ENCODE data around the gene ARL16.
A peak's percentile ranks its signal among the peaks of the same experiment; 100 is the strongest.

ARL16 gene

GRCh38 chr17:81655378-81656117 lies 28.0 kb downstream of the ARL16 start:
- in situ Hi-C loops (cut with HindIII; ENCODE audit: low pct_ligation_motif_present, low pct_unique_long_range_greater_than_20kb, low sequenced_read_pairs), result no loop called here
- no peak for DNase-seq

- in situ Hi-C loops (cut with HindIII; ENCODE audit: low pct_ligation_motif_present, low pct_unique_long_range_greater_than_20kb, low sequenced_read_pairs), result no loop called here
- DNase-seq, result no peak
Measured at GRCh38 chr17:81652906-81653771, 30.5 kb downstream of the ARL16 start.

GRCh38 chr17:81651692-81652091 lies 31.9 kb downstream of the ARL16 start:
- in situ Hi-C loops (cut with HindIII; ENCODE audit: low pct_ligation_motif_present, low pct_unique_long_range_greater_than_20kb, low sequenced_read_pairs), result no loop called here
- peak; percentile 96 for DNase-seq

- no peak for DNase-seq
- in situ Hi-C loops (cut with HindIII; ENCODE audit: low pct_ligation_motif_present, low pct_unique_long_range_greater_than_20kb, low sequenced_read_pairs), result no loop called here
Measured at GRCh38 chr17:81650951-81651350, 32.6 kb downstream of the ARL16 start.

- in situ Hi-C loops (cut with HindIII; ENCODE audit: low pct_ligation_motif_present, low pct_unique_long_range_greater_than_20kb, low sequenced_read_pairs), result no loop called here
Measured at GRCh38 chr17:81648707-81649085, 34.9 kb downstream of the ARL16 start.

GRCh38 chr17:81648013-81648706 lies 35.4 kb downstream of the ARL16 start:
- in situ Hi-C loops (cut with HindIII; ENCODE audit: low pct_ligation_motif_present, low pct_unique_long_range_greater_than_20kb, low sequenced_read_pairs), result no loop called here
- DNase-seq, result no peak

More at GRCh38 chr17:81648707-81649085, 34.9 kb downstream of the ARL16 start:
- DNase-seq, result no peak

GRCh38 chr17:81647640-81648012 lies 36.0 kb downstream of the ARL16 start:
- no peak for DNase-seq
- in situ Hi-C loops (cut with HindIII; ENCODE audit: low pct_ligation_motif_present, low pct_unique_long_range_greater_than_20kb, low sequenced_read_pairs), result no loop called here

GRCh38 chr17:81646869-81647600 lies 36.6 kb downstream of the ARL16 start:
- no peak for DNase-seq
- in situ Hi-C loops (cut with HindIII; ENCODE audit: low pct_ligation_motif_present, low pct_unique_long_range_greater_than_20kb, low sequenced_read_pairs), result no loop called here

GRCh38 chr17:81644976-81645952 lies 38.3 kb downstream of the ARL16 start:
- DNase-seq, result no peak
- in situ Hi-C loops (cut with HindIII; ENCODE audit: low pct_ligation_motif_present, low pct_unique_long_range_greater_than_20kb, low sequenced_read_pairs), result no loop called here

- no peak for DNase-seq
- in situ Hi-C loops (cut with HindIII; ENCODE audit: low pct_ligation_motif_present, low pct_unique_long_range_greater_than_20kb, low sequenced_read_pairs), result no loop called here
Measured at GRCh38 chr17:81644496-81644895, 39.1 kb downstream of the ARL16 start.

- DNase-seq, result peak; percentile 63
- in situ Hi-C loops (cut with HindIII; ENCODE audit: low pct_ligation_motif_present, low pct_unique_long_range_greater_than_20kb, low sequenced_read_pairs), result no loop called here
Measured at GRCh38 chr17:81641825-81642489, 41.6 kb downstream of the ARL16 start.

GRCh38 chr17:81640011-81640410 lies 43.6 kb downstream of the ARL16 start:
- in situ Hi-C loops (cut with HindIII; ENCODE audit: low pct_ligation_motif_present, low pct_unique_long_range_greater_than_20kb, low sequenced_read_pairs), result no loop called here
- no peak for DNase-seq

- no peak for DNase-seq
- in situ Hi-C loops (cut with HindIII; ENCODE audit: low pct_ligation_motif_present, low pct_unique_long_range_greater_than_20kb, low sequenced_read_pairs), result no loop called here
Measured at GRCh38 chr17:81638683-81639082, 44.9 kb downstream of the ARL16 start.

- in situ Hi-C loops (cut with HindIII; ENCODE audit: low pct_ligation_motif_present, low pct_unique_long_range_greater_than_20kb, low sequenced_read_pairs), result no loop called here
- DNase-seq, result peak; percentile 87
Measured at GRCh38 chr17:81636505-81637288, 46.9 kb downstream of the ARL16 start, which contains the start of the genes NPLOC4 and TSPAN10. Gene NPLOC4, minus strand, starts transcription at chr17:81637112. Its CDS starts 182 bp downstream, at chr17:81636930. Gene TSPAN10, plus strand, starts transcription at chr17:81637196. Its CDS starts 5,217 bp downstream, at chr17:81642413.

- DNase-seq, result peak; percentile 76
- in situ Hi-C loops (cut with HindIII; ENCODE audit: low pct_ligation_motif_present, low pct_unique_long_range_greater_than_20kb, low sequenced_read_pairs), result no loop called here
Measured at GRCh38 chr17:81635973-81636504, 47.6 kb downstream of the ARL16 start.

- in situ Hi-C loops (cut with HindIII; ENCODE audit: low pct_ligation_motif_present, low pct_unique_long_range_greater_than_20kb, low sequenced_read_pairs), result no loop called here
- DNase-seq, result no peak
Measured at GRCh38 chr17:81635431-81635830, 48.2 kb downstream of the ARL16 start.

Measured in ACHN (cell line).